Gastroesophageal sphincter (tissue), 4 donors: Measurements from ENCODE around the gene HESX1. TPM values are rescaled to one million over a fixed set of nuclear protein-coding genes. Genes with fewer than 3 reads are reported as not detected.

Experiments
- ATAC-seq: fragments of 150-250 bp; one replicate; pipeline ENCODE4 v1.9.1; 2016; ENCODE audit warnings: mild to moderate bottlenecking, moderate library complexity
- H3K27ac ChIP-seq, 4 donors: fragments of 200-600 bp; sonication (generic) in 3 of 4; 1 replicate in 3 of 4; 2 replicates in 1 of 4; pipeline ENCODE4 v1.5.1; 2016 to 2019
- H3K27me3 ChIP-seq: fragments of 200-600 bp; sonication (generic); one replicate; pipeline ENCODE4 v1.5.1; 2019
- H3K36me3 ChIP-seq, 2 donors: fragments of 200-600 bp; sonication (generic); one replicate each; pipeline ENCODE4 v1.5.1; 2019; ENCODE audit warnings: control low read depth in 1 of 2
- H3K4me1 ChIP-seq, 3 donors: fragments of 200-600 bp; sonication (generic); 1 replicate in 2 of 3; 2 replicates in 1 of 3; pipeline ENCODE4 v1.5.1; 2016 to 2019; ENCODE audit warnings: control low read depth in 2 of 3
- H3K4me3 ChIP-seq, 2 donors: fragments of 200-600 bp; sonication (generic); one replicate each; pipeline ENCODE4 v1.5.1; 2019; ENCODE audit warnings: mild to moderate bottlenecking in 1 of 2, moderate library complexity in 1 of 2
- H3K9me3 ChIP-seq, 3 donors: fragments of 200-600 bp; sonication (generic); one replicate each; pipeline ENCODE4 v1.5.1; 2017 to 2019; ENCODE audit warnings: control low read depth in 2 of 3
- EP300 ChIP-seq: sonication (generic); formaldehyde crosslinking; IDR thresholded peaks from one replicate; pipeline ENCODE4 v1.6.1; 2017; ENCODE audit warnings: antibody characterized with exemption, mild to moderate bottlenecking
- POLR2A ChIP-seq, 2 donors: fragments of 450-650 bp; IDR thresholded peaks; one replicate each; pipeline ENCODE4 v1.6.1; 2017; ENCODE audit warnings: antibody characterized with exemption in 2 of 2, mild to moderate bottlenecking in 2 of 2, moderate library complexity in 1 of 2
- POLR2AphosphoS5 ChIP-seq: sonication (generic); formaldehyde crosslinking; IDR thresholded peaks from one replicate; pipeline ENCODE4 v1.6.1; 2017; ENCODE audit warnings: antibody characterized with exemption
- WGBS, 2 donors: methylation state at CpG; one replicate each; pipeline ENCODE4 v1.1.5; 2018; ENCODE audit warnings: low coverage in 1 of 2; 5-methylcytosine and 5-hydroxymethylcytosine counted together
- total RNA-seq, 4 donors: library from RNA; depleted of rRNA; stranded (reverse); fragments of >200 nt; gene quantifications; one replicate each; pipeline ENCODE4 v1.1.0, GENCODE V29; 2016
- TF ChIP-seq, protein P1 (sequence below), 4 experiments: fragments of 200-600 bp in 2 of 4; fragments of 450-650 bp in 2 of 4; sonication (generic) in 1 of 4; IDR thresholded peaks; one replicate each; pipeline ENCODE4 v1.5.1; 2017 to 2019; ENCODE audit warnings: antibody characterized with exemption in 4 of 4, mild to moderate bottlenecking in 2 of 4, moderate library complexity in 2 of 4

The HESX1 gene
- total RNA-seq, 4 donors from 2014 or later: not detected

GRCh38 chr3:57160076-57160764, 39.6 kb downstream of the HESX1 start:
- ATAC-seq: peak; percentile 26
- H3K9me3 ChIP-seq: no peaks in the 10 kb centered on the region
- H3K4me3 ChIP-seq: no peak overlapping the region
- peak overlapping the region in 3 of 4 donors; percentile 59 to 70 (median 65) for H3K27ac ChIP-seq
- H3K36me3 ChIP-seq: no peaks in the 10 kb centered on the region
- no peaks in the 10 kb centered on the region for H3K27me3 ChIP-seq
- TF ChIP-seq EP300: no peak
- TF ChIP-seq, protein P1, sequence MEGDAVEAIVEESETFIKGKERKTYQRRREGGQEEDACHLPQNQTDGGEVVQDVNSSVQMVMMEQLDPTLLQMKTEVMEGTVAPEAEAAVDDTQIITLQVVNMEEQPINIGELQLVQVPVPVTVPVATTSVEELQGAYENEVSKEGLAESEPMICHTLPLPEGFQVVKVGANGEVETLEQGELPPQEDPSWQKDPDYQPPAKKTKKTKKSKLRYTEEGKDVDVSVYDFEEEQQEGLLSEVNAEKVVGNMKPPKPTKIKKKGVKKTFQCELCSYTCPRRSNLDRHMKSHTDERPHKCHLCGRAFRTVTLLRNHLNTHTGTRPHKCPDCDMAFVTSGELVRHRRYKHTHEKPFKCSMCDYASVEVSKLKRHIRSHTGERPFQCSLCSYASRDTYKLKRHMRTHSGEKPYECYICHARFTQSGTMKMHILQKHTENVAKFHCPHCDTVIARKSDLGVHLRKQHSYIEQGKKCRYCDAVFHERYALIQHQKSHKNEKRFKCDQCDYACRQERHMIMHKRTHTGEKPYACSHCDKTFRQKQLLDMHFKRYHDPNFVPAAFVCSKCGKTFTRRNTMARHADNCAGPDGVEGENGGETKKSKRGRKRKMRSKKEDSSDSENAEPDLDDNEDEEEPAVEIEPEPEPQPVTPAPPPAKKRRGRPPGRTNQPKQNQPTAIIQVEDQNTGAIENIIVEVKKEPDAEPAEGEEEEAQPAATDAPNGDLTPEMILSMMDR (IDR thresholded peaks at IDR 0.05): no peak
- TF ChIP-seq POLR2A (IDR thresholded peaks at IDR 0.05): no peak
- TF ChIP-seq POLR2AphosphoS5: no peak
- peaks cover 0 to 75% (median 25%) of the 10 kb centered on the region in 3 donors for H3K4me1 ChIP-seq
- WGBS, 2 donors: 66 to 84% methylated on average over 3 to 6 of the region's 8 CpGs

GRCh38 chr3:57158813-57159738, 40.7 kb downstream of the HESX1 start:
- Histone ChIP-seq H3K9me3 (no peaks in the 10 kb centered on the region), H3K4me3 (no peak overlapping the region), H3K36me3 (no peaks in the 10 kb centered on the region), H3K27ac (peak overlapping the region in 3 of 4 donors; percentile 54 to 65 (median 59)), H3K4me1 (peaks cover 0 to 71% (median 22%) of the 10 kb centered on the region in 3 donors), H3K27me3 (no peaks in the 10 kb centered on the region)
- ATAC-seq: no peak
- 39 to 73% methylated on average over 2 to 6 of the region's 8 CpGs for WGBS, 2 donors
- no peak for TF ChIP-seq POLR2A (IDR thresholded peaks at IDR 0.05)
- TF ChIP-seq EP300: no peak
- TF ChIP-seq, protein P1 (IDR thresholded peaks at IDR 0.05): no peak
- TF ChIP-seq POLR2AphosphoS5: no peak

GRCh38 chr3:57158325-57158724, 41.5 kb downstream of the HESX1 start:
- H3K27ac ChIP-seq: no peak overlapping the region
- WGBS, 2 donors: 72 to 73% methylated on average over 3 of the region's 3 CpGs
- H3K36me3 ChIP-seq: no peaks in the 10 kb centered on the region
- TF ChIP-seq, protein P1 (IDR thresholded peaks at IDR 0.05): no peak
- no peak for TF ChIP-seq POLR2AphosphoS5
- no peak for TF ChIP-seq POLR2A (IDR thresholded peaks at IDR 0.05)
- no peak for TF ChIP-seq EP300
- H3K9me3 ChIP-seq: no peaks in the 10 kb centered on the region
- H3K27me3 ChIP-seq: no peaks in the 10 kb centered on the region
- peaks cover 0 to 66% (median 21%) of the 10 kb centered on the region in 3 donors for H3K4me1 ChIP-seq
- H3K4me3 ChIP-seq: no peak overlapping the region
- ATAC-seq: no peak

DNA sequence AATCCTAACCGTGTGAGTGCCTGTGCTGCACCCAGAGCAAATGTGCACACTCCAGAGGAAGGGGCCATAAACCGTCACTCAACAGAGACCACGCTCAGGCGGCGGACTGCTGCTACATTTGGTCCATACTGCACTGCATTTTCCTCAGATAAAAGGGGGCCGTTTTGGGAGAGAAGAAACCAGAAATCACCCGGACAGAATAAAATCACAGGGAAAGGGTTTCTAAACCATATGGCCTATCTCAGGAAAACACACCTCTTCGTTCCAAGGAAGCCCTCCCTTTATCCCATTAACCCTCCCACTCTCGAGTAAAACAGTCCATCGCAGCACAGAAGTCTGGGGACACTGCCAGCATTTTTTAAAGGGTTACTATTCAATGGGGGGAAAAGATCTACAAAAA, 42.2 kb downstream of the HESX1 start:
- Histone ChIP-seq H3K27me3 (no peaks in the 10 kb centered on the region), H3K4me1 (peaks cover 0 to 58% (median 19%) of the 10 kb centered on the region in 3 donors), H3K4me3 (no peak overlapping the region), H3K9me3 (no peaks in the 10 kb centered on the region), H3K36me3 (no peaks in the 10 kb centered on the region), H3K27ac (peak overlapping the region in 1 of 4 donors; percentile 0)
- TF ChIP-seq EP300 (no peak), POLR2A (IDR thresholded peaks at IDR 0.05) (no peak), POLR2AphosphoS5 (no peak)
- TF ChIP-seq, protein P1 (IDR thresholded peaks at IDR 0.05): no peak
- 35 to 78% methylated on average over 4 to 5 of the region's 10 CpGs for WGBS, 2 donors
- ATAC-seq: no peak
